Measurements from ENCODE around the gene NBPF9.
"Not testable (repeated sequence)": the region's sequence is repeated elsewhere in the genome, so short reads cannot be mapped to it uniquely, and the experiment has no call there.

NBPF9 gene, protein sequence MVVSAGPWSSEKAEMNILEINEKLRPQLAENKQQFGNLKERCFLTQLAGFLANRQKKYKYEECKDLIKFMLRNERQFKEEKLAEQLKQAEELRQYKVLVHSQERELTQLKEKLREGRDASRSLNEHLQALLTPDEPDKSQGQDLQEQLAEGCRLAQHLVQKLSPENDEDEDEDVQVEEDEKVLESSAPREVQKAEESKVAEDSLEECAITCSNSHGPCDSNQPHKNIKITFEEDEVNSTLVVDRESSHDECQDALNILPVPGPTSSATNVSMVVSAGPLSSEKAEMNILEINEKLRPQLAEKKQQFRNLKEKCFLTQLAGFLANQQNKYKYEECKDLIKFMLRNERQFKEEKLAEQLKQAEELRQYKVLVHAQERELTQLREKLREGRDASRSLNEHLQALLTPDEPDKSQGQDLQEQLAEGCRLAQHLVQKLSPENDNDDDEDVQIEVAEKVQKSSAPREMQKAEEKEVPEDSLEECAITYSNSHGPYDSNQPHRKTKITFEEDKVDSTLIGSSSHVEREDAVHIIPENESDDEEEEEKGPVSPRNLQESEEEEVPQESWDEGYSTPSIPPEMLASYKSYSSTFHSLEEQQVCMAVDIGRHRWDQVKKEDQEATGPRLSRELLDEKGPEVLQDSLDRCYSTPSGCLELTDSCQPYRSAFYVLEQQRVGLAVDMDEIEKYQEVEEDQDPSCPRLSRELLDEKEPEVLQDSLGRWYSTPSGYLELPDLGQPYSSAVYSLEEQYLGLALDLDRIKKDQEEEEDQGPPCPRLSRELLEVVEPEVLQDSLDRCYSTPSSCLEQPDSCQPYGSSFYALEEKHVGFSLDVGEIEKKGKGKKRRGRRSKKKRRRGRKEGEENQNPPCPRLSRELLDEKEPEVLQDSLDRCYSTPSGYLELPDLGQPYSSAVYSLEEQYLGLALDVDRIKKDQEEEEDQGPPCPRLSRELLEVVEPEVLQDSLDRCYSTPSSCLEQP (N-terminal part only)

DNA sequence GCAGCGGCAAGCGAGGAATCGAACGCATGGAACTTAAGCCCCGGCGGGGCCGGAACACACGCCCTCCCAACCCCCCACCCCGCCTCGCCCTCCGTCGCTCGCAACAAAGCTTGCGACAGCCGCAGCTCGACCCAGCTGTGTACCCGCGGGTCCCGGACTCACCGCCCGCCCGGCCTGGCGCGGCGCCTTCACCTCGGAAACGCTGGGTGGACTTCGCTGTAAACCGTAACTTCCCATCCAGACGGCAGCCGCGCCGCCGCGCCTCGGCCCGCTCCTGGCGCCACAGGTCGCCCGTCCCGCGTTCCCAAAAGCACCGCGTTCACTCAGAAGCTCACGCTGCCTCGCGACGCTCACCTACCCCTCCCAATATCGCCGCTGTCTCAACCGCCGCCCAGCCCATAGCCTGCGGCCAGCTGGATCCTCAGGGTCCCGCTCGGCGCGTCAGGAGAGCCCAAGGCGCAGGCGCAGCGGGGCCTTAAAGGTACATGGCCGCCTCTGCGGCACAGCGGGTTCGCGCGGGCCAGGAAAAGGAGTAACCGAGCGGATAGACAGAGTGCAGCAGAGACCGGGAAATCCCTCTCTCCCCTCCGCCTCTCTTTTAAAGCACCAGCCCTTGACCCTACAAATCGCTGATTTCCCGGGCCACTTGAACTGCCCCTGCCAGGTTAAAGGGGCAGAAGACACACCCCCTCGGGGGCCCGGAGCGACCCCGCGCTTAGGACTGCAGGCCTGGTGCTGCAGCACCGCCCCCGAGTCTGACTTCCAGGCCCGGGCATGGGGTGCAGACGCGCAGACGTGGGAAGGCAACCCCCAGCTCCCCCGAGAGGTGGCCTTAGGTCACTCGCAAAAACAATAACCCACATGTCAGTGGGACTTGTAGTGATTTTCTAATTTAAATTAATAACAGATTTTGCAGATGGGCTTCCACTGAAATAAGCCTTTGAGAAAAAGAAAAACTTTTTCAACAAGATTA, at the start of gene NBPF9:
Gene NBPF9, minus strand, starts transcription at position 443 of the 973 bp plus-strand sequence. CDS start 21,412 bp downstream, outside the sequence.
- not testable (repeated sequence) for DNase-seq

DNA sequence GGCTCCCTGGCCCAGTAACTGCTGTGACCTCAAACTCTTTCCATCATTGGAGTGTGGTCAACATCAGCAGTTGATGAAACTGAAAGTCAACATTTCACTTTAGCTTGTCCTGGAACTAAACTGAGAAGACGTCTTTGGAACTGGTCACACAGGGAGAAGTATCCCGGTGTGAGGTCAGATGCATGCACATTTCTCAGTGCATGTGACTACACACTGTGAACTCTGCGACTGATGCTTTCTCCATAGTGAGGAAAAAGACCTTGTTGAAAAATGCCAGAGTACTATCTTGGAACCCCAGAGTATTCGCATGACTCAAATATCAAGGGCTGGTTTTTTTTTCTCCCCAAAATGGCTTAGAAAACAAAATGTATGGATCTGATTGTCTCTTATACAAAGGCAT, 46.6 kb upstream of the NBPF9 start:
- DNase-seq, result not testable (repeated sequence)

DNA sequence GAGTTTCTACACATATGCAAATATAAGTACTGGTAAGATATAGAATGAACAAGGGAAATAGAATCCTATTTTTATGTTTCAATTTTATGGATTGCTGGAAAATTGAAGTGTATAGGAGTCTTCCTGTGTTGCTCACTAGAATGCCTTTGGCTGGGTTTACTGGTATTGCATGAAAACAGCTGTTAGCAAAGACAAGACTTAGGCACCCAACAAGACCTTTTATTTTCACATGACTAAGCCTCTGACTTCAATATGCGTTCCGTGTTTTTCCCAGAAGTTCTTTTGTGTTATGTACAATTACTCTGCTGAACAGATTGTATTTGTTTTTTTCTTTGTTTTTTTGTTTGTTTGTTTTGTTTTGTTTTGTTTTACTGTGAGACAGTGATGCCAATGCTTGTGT, 34.2 kb upstream of the NBPF9 start:
- DNase-seq, result not testable (repeated sequence)

DNA sequence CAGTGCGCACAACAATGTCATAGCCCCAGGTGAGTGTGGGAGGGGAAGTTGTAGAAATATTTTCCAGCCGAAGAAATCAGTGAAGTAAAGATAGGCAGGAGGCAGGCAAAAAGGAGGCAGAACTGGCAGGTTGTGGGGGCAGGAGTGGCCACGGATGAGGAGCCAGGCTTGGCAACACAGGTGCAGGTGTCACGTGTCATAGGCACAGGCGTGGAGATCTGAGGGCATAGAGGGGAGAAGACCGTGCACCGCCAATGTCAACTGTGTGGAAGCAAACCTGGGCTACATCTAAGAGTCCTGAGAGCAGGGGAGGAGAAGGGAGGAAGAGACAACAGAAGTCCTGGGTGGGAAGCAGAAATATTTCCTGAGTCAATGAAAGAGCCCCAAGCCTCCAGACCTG, 27.6 kb upstream of the NBPF9 start:
- DNase-seq, result not testable (repeated sequence)

DNA sequence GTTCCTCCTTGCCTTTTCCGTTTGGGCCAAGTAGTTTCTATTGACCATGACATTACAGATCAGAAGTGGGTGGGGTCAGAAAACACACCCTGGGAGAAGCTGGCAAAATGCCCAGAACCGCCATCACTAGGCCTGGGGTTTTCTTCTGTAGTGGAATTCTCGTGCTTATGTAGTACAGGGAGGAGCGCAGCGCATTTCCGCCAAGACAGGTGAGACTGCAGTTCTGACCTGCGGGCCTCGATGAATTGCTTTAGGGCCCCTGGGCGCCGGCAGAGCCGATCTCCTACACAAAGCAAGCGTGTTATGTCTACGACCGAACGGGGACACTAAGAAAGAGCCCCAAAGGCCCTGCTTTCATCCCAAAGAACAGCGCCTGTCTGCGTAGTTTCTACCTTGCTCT, 25.9 kb upstream of the NBPF9 start:
- not testable (repeated sequence) for DNase-seq

DNA sequence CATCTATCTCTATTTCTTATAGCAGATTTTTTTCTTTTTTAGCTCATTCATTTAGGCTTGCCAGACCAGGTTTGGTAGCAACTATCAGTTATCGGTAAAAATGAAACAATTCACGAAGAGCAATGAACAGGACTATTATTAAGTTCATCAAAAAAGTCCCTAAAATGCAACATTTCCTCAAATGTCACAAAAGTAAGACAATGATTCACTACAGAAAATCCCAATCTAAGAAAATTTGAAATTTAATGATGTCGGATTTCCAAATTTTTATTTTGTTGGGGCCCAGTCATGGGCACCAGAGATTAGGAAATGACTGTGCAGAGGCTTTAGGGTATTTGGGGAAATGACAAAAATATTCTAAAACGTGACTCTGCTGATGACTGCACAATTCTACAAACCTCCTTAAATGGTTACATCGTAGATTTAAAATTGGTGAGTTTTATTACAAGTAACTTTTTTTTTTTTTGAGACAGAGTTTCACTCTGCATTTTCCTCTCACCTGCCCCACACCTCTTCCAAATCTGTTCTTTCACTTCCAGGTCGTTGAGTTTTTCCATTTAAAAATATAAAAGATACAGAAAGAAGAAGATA, 23.3 kb upstream of the NBPF9 start:
- not testable (repeated sequence) for DNase-seq

DNA sequence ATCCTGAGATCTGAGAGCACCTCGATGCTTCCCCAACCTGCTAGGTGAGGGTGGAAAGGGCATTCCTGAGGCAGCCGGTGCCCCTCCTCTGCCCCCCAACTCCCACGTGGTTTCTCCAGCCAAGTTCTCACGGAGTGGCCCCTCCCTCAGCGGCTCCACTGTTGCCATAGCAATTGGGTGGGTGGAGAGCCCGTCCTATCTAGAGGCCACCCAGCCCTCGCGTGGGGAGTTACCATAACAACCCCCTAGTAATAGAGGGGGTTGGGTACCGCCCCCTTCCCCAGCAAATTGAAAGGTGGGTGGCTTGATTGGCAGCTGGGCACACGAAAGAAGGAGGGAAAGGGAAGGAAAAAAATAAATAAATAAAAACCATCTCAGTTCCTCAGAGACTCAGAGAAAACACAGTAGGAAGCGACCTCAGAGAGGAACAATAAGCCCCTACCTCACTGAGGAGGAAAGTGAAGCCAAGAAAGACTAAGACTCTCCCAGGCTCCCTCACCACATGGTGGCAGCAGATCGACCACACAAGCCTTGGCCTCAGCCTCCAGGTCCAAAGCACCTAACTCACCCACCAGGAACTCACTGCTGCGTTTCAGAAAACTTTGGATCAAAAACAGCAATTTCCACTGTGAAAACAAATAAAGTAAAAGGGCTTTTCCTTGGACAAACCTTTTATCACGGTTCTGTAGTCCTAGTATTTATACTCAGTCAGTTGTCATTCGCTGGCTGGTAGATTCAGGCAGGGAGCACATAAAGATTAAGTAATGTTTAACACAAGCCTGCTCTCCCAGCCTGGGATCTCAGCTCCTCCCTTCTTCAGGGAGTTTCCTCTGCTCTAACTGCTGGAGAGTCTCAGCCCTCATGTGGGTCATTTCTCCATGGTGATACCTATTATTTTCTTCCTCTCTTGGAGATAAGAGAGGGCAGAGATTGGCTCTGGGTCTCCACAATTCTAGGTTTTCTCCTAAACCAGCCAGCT, 20.9 kb upstream of the NBPF9 start:
- DNase-seq, result not testable (repeated sequence)

DNA sequence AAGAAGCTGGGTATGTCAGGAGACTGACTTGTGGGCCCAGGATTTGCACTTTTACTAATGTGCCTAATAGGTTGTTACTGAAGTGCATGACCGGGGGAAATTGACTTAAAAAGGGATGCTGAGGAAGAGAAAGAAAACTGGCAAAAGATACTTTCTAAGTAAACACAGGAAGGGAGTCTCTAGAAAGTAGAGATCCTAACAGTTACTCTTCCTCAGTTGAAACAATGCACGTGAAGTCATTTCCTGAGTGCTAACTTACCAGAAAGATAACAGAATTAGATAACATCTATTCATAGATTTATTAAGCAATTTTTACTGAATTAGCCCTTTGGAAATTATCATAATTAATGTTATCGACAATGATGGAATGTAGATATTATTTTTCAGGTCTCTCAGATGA, 9.5 kb upstream of the NBPF9 start:
- DNase-seq, result not testable (repeated sequence)

DNA sequence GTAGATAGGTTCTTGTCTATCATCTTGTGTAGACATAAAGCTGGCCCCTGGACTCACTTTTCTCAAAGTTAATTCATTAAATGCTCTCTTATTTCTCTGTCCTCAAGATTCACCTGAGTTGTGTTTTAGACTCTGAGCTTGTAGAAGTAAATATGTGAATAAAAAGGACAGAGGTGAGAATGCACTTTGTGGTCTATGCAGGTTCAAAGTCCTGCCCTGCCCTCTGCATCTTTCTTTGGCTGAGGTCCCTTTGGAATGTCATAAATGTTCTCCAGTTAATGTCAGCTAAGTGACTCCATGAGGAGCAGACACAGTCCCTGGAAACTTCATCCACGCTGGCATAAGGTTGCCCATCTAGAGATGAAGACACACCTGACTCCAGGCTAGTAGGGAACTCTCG, 7.0 kb upstream of the NBPF9 start:
- DNase-seq, result not testable (repeated sequence)

DNA sequence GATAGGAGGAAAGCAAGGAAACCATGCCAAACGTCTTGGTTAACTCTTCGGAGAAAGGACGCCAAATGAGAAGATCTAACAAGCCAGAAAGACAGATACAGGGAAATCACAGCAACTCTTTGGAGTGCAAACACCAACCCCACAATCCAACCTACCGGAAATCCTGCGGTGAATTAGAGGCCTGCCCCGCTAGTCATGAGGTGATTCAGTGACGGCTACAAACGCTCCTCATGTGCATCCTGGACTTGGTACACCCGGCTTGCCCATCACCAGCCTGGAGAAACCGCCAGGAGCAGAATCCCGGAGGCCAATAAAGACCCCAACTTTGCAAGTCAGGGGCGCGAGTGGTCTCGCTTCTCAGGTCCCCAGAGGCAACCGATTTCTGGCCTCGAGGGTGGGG, 777 bp downstream of the NBPF9 start:
- DNase-seq, result not testable (repeated sequence)

DNA sequence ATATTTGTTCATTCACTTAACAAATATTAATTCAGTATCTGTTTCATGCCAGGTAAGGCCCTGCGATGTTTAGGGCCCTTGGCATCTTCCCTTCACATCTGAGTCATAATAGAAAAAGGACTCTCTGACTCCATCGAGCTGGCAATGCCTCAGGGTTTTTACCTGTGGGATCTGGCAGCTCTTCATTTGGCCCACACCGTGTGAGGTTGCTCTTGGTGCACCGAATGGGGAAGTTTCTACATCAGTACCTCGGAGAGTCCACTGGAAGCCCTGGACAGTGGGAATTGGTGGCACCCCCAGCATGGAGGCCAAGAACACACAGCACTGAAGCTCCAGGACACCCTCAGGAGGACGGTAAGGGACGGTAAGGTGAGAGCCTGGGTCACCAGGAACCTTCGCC, 5.1 kb downstream of the NBPF9 start:
- DNase-seq, result not testable (repeated sequence)

DNA sequence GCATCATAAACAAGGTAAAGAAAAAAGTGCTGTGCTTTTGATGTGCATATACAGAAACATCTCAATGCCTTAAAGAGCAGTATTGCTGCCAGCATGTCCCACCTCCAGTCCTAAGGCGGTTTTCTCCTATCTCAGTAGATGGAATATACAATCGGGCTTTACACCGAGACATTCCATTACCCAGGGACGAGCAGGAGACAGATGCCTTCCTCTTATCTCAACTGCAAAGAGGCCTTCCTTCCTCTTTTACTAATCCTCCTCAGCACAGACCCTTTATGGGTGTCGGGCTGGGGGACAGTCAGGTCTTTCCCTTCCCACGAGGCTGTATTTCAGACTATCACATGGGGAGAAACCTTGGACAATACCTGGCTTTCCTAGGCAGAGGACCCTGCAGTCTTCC, 10.2 kb downstream of the NBPF9 start:
- not testable (repeated sequence) for DNase-seq

DNA sequence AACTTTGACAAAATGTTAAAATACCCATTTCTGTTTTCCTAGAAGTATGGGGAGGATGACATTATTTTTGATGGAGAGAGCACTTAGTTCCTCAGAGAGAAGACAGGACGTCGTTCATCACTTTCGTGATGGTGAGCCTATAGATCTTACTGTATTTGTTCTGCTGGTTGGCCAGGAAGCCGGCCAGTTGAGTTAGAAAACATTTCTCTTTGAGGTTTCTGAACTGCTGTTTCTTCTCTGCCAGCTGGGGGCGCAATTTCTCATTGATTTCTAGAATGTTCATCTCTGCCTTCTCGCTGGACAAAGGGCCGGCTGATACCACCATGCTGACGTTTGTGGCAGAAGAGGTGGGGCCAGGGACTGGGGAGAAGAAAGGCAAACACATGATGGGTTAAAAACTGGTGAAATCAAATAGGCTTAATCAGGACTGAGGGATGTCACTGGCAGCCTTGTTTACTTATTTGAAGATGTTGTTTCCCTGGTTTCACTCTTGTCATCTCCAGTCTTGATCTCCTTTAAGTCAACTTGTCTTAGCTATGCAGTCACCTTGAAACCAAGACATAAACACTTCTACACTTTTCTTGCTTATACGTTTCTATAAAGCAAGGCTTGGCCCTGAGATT, 27.7 kb downstream of the NBPF9 start:
- not testable (repeated sequence) for DNase-seq

DNA sequence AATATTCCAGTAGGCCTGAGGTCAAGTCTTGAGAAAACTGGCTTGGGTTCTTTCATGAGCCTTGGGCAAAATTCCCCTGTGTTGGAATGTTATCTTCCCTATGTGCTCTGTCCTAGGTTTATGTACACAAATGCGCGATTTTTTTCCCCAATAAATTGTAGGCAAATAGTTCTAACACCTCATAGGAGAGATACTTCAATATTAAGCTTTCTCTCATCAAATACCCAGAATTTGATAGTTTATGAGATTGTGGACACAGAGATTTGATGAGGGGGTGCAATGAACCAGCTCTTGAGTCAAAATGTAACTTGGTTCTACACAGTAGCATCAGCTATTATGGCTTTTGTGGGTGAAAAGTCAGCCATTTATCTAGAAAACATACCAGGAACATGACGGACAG, 38.7 kb downstream of the NBPF9 start:
- DNase-seq, result not testable (repeated sequence)

DNA sequence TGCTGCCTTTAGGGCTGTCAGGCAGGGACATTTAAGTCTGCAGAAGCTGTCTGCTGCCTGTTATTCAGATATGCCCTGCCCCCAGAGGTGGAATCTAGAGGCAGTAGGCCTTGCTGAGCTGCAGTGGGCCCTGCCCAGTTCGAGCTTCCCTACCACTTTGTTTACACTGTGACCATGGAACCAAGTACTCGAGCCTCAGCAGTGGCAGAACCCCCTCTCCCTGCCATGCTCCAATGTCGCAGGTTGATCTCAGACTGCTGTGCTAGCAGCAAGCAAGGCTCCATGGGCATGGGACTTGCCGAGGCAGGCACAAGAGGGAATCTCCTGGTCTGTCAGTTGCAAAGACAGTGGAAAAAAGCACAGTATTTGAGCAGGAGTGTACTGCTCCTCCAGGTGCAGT, 60.3 kb downstream of the NBPF9 start:
- DNase-seq, result not testable (repeated sequence)

DNA sequence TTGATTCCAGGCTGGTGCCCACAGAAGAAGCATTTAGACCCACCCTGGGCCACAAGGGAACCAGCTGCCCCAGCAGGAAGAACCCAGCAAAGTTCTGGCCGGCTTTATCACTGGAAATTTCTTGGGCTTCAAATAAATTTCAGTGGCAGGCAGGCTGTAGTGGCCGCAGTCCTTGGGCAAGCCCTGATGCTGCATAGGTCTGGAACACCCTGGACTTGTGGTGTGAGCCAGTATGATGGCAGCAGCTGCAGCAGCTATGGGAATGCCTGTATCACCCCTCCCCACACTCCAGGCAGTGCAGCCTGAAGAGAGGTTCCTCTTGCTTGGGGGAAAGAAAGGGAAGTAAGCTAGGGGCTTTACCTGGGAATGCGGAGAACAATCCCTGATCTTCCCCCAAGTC, 69.4 kb downstream of the NBPF9 start:
- DNase-seq, result not testable (repeated sequence)

DNA sequence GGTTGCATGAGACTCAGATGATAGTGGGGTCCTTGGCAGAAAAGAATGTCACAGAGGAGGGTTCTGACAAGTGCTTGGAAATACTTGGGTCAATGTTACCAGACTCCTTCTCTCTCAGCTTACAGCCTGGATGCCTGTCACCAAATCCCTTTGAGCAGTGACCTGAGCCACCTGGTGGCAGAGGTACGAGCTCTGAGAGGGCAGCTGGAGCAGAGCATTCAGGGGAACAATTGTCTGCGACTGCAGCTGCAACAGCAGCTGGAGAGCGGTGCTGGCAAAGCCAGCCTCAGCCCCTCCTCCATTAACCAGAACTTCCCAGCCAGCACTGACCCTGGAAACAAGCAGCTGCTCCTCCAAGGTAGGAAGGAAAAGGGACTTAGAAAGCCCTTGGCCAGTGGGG, 79.0 kb downstream of the NBPF9 start:
- DNase-seq, result not testable (repeated sequence)

DNA sequence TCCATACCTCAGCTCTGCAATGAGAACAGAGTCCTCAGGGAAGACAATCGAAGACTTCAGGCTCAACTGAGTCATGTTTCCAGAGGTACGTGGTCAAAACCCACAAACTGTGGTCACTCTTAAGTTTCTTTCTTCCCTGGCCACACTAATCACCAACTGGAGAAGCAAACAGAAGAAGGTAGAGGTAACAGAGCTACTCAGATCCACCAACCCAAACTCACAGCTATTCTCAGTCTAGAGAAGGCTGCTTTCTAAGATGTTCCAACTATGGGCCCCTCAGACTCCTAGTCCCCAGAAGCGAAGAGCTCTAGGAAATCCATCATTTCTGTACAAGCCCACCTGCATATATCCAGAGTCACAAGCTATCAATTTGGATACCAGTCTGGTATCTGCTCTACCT, 84.8 kb downstream of the NBPF9 start:
- DNase-seq, result not testable (repeated sequence)

DNA sequence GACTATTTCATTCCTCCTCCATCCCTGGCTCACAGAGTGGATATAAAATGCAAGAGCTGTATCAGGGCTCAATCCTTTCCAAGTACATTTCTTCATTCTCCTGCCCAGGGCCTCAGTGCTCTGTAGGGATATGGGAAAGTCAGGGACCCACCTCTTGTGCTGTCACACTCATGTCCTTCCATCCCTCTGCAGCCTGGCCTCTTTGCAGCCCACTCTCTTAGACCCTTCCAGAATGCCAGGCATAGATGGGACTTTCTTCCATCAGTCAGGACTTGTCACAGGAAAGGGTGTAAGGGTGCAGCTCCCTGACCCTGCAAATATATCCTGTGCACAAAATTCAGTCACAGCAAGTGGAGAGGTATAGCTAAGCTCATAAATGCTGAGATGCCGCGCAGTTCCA, 86.7 kb downstream of the NBPF9 start:
- DNase-seq, result not testable (repeated sequence)

DNA sequence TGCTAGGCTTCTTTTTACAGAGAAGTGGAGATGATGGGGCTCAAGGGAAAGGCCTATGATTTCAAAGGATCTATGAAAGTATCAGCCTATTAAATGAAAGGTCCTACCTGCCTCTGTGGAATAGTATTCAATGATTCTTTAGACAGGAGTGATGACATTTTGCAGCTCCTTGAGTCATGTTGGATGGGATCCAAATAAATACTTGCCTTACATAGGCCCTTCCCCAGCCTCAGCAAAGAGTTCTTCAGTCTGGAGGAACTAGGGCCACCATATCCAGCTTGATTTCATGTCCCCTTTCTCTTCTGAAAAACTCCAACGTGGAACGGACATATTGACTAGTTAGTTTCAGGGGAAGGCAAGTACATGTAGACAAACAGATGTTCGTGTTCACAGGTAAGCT, 87.8 kb downstream of the NBPF9 start:
- not testable (repeated sequence) for DNase-seq
